H9 (cell line): Measurements from ENCODE around the gene TMEFF2. TPM values are rescaled to one million over a fixed set of nuclear protein-coding genes. Genes with fewer than 3 reads are reported as not detected.

ENCODE experiments used
- DNase-seq: peaks from one replicate; pipeline ENCODE4 v3.0.0-alpha.2; 2017
- H2AFZ ChIP-seq: one replicate; pipeline ENCODE4 v1.6.1; 2013; ENCODE audit warnings: mild to moderate bottlenecking, low read length, control low read depth, moderate library complexity
- H2AK5ac ChIP-seq: 2 replicates; pipeline ENCODE4 v1.6.1; 2013; ENCODE audit warnings: low read length, control low read depth, mixed read lengths; ENCODE audit not compliant: insufficient read length
- H2BK120ac ChIP-seq: one replicate; pipeline ENCODE4 v1.6.1; 2013; ENCODE audit warnings: low read depth, mild to moderate bottlenecking, low read length, control low read depth, inconsistent platforms; ENCODE audit not compliant: poor library complexity, severe bottlenecking
- H2BK12ac ChIP-seq: 2 replicates; pipeline ENCODE4 v1.6.1; 2013; ENCODE audit warnings: low read length, control low read depth, mixed read lengths, low read depth; ENCODE audit not compliant: insufficient read length
- H2BK15ac ChIP-seq: 2 replicates; pipeline ENCODE4 v1.6.1; 2013; ENCODE audit warnings: low read depth, low read length, control low read depth
- H2BK20ac ChIP-seq: one replicate; pipeline ENCODE4 v1.6.1; 2013; ENCODE audit warnings: low read depth, mild to moderate bottlenecking, low read length, control low read depth, inconsistent platforms; ENCODE audit not compliant: poor library complexity, severe bottlenecking
- H2BK5ac ChIP-seq: 2 replicates; pipeline ENCODE4 v1.6.1; 2013; ENCODE audit warnings: low read length, control low read depth, mixed read lengths; ENCODE audit not compliant: insufficient read length
- H3K14ac ChIP-seq: 2 replicates; pipeline ENCODE4 v1.6.1; 2013; ENCODE audit warnings: low read length, control low read depth; ENCODE audit not compliant: insufficient read depth
- H3K18ac ChIP-seq: 2 replicates; pipeline ENCODE4 v1.6.1; 2013; ENCODE audit warnings: low read depth, mild to moderate bottlenecking, mixed read lengths, low read length, control low read depth; ENCODE audit not compliant: insufficient read length
- H3K23ac ChIP-seq: 2 replicates; pipeline ENCODE4 v1.6.1; 2013; ENCODE audit warnings: low read length, control low read depth, mixed read lengths, low read depth; ENCODE audit not compliant: insufficient read length
- H3K23me2 ChIP-seq: 2 replicates; pipeline ENCODE4 v1.6.1; 2013; ENCODE audit warnings: low read depth, mild to moderate bottlenecking, mixed read lengths, low read length, control low read depth; ENCODE audit not compliant: insufficient read length, poor library complexity, severe bottlenecking
- H3K27ac ChIP-seq: 2 replicates; pipeline ENCODE4 v1.5.1; 2013; ENCODE audit warnings: low read length, control low read depth, mixed read lengths, low read depth; ENCODE audit not compliant: insufficient read length
- H3K27me3 ChIP-seq: 2 replicates; pipeline ENCODE4 v1.6.1; 2013; ENCODE audit warnings: low read length, control low read depth, inconsistent platforms; ENCODE audit not compliant: insufficient read depth
- H3K4ac ChIP-seq: 2 replicates; pipeline ENCODE4 v1.6.1; 2013; ENCODE audit warnings: low read depth, mild to moderate bottlenecking, control low read depth, inconsistent platforms, low read length, moderate library complexity
- H3K4me1 ChIP-seq: 2 replicates; pipeline ENCODE4 v1.6.1; 2013; ENCODE audit warnings: low read length, control low read depth, inconsistent platforms; ENCODE audit not compliant: insufficient read depth
- H3K4me2 ChIP-seq: 2 replicates; pipeline ENCODE4 v1.6.1; 2013; ENCODE audit warnings: low read length, control low read depth, mixed read lengths; ENCODE audit not compliant: insufficient read length, insufficient read depth
- H3K56ac ChIP-seq: 2 replicates; pipeline ENCODE4 v1.6.1; 2013; ENCODE audit warnings: low read depth, mild to moderate bottlenecking, mixed read lengths, low read length, control low read depth; ENCODE audit not compliant: insufficient read length
- H3K79me1 ChIP-seq: 2 replicates; pipeline ENCODE4 v1.6.1; 2013; ENCODE audit warnings: low read depth, mild to moderate bottlenecking, moderate library complexity, low read length, control low read depth, inconsistent platforms; ENCODE audit not compliant: insufficient read depth, poor library complexity, severe bottlenecking
- H3K79me2 ChIP-seq: 2 replicates; pipeline ENCODE4 v1.6.1; 2013; ENCODE audit warnings: low read length, control low read depth, inconsistent platforms; ENCODE audit not compliant: insufficient read depth
- H3K9ac ChIP-seq: 2 replicates; pipeline ENCODE4 v1.6.1; 2013; ENCODE audit warnings: low read length, control low read depth, mixed read lengths; ENCODE audit not compliant: insufficient read length; ENCODE audit errors: extremely low read depth
- H3K9me3 ChIP-seq: one replicate; pipeline ENCODE4 v1.6.1; 2013; ENCODE audit warnings: low read depth, low read length, inconsistent platforms; ENCODE audit not compliant: control insufficient read depth
- H3T11ph ChIP-seq: one replicate; pipeline ENCODE4 v1.6.1; 2013; ENCODE audit warnings: mild to moderate bottlenecking, low read length, control low read depth, inconsistent platforms
- H4K20me1 ChIP-seq: one replicate; pipeline ENCODE4 v1.6.1; 2013; ENCODE audit not compliant: control insufficient read depth, insufficient read length, insufficient read depth
- H4K5ac ChIP-seq: 2 replicates; pipeline ENCODE4 v1.6.1; 2013; ENCODE audit warnings: low read depth, mild to moderate bottlenecking, mixed read lengths, low read length, control low read depth; ENCODE audit not compliant: insufficient read length
- H4K8ac ChIP-seq: replicated peaks from 2 replicates; pipeline ENCODE4 v1.6.1; 2013; ENCODE audit warnings: low read length, control low read depth, mixed read lengths, low read depth; ENCODE audit not compliant: insufficient read length
- H4K91ac ChIP-seq: 2 replicates; pipeline ENCODE4 v1.6.1; 2013; ENCODE audit warnings: low read depth, mild to moderate bottlenecking, moderate library complexity, mixed read lengths, low read length, control low read depth; ENCODE audit not compliant: insufficient read length
- H3K27ac Mint-ChIP-seq, 3 experiments: 2 replicates in 2 of 3; 3 replicates in 1 of 3; pipeline ENCODE4 v1.8.0; 2020 to 2021; ENCODE audit warnings: mixed read lengths in 3 of 3, mild to moderate bottlenecking in 1 of 3, moderate library complexity in 1 of 3
- H3K27me3 Mint-ChIP-seq: 2 replicates; pipeline ENCODE4 v1.8.0; 2021; ENCODE audit warnings: low read depth, mild to moderate bottlenecking, moderate library complexity, mixed read lengths
- H3K36me3 Mint-ChIP-seq, 3 experiments: 2 replicates in 2 of 3; 3 replicates in 1 of 3; pipeline ENCODE4 v1.8.0; 2020 to 2021; ENCODE audit warnings: low read depth in 3 of 3, mixed read lengths in 3 of 3; ENCODE audit not compliant: insufficient read depth in 1 of 3
- H3K4me1 Mint-ChIP-seq, 2 experiments: 2 replicates each; pipeline ENCODE4 v1.8.0; 2020; ENCODE audit warnings: mixed read lengths in 2 of 2
- H3K4me3 Mint-ChIP-seq, 2 experiments: 2 replicates in 1 of 2; 3 replicates in 1 of 2; pipeline ENCODE4 v1.8.0; 2020 to 2021; ENCODE audit warnings: mild to moderate bottlenecking in 2 of 2, mixed read lengths in 2 of 2, moderate library complexity in 1 of 2
- H3K9me3 Mint-ChIP-seq, 2 experiments: 2 replicates in 1 of 2; 3 replicates in 1 of 2; pipeline ENCODE4 v1.8.0; 2020; ENCODE audit warnings: mild to moderate bottlenecking in 2 of 2, mixed read lengths in 2 of 2, moderate library complexity in 1 of 2
- CTCF ChIP-seq: fragments of 200-600 bp; sonication (generic); conservative IDR thresholded peaks from 3 replicates; pipeline ENCODE4 v1.8.0; 2021; ENCODE audit warnings: antibody characterized with exemption, mild to moderate bottlenecking
- WGBS: extraction: QIAGEN DNeasy Blood & Tissue Kit; methylation state at CpG from one replicate; pipeline ENCODE4 v1.1.7; 2013; ENCODE audit warnings: missing lambda C conversion rate, low lambda C conversion rate, mixed read lengths; ENCODE audit not compliant: insufficient read length; ENCODE audit errors: extremely low coverage; 5-methylcytosine and 5-hydroxymethylcytosine counted together
- total RNA-seq: library from RNA; stranded (reverse); gene quantifications from 2 replicates; pipeline ENCODE4 v1.2.1, GENCODE V29; 2021

The TMEFF2 gene
- total RNA-seq, 1 experiment from 2014 or later = 0.39 TPM

DNA sequence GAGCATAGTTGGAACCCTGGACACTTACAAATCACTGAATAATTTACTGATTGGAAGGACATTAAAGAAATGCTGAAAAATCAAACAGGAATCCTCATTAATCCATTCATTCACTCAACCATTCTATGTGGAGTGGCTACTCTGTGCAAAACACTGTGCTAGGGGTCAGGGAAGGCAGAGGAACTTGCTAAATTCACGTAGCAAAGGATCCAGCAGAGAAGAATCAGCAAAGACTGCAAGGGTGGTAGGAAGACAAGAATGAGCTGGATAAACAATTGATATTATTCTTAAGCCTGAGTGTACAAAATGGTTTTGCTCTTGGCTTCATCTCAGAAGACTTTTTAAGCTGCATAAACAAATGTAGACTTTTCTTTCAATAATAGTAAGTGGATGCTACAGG is 183.5 kb downstream of the TMEFF2 start:
- H2BK20ac ChIP-seq = peak overlapping the region; percentile 45
- no peak overlapping the region for H4K5ac ChIP-seq
- Mint-ChIP-seq H3K4me3 (no peak overlapping the region), H3K9me3 (no peaks in the 10 kb centered on the region), H3K27ac (peak overlapping the region in 2 of 3 experiments; percentile 2 to 20; a peak in 2 of 7 replicates), H3K27me3 (no peaks in the 10 kb centered on the region; the same call in 1 of the 2 replicates), H3K36me3 (no peaks in the 10 kb centered on the region), H3K4me1 (peaks cover 26 to 27% of the 10 kb centered on the region in 2 experiments)
- no peaks in the 10 kb centered on the region for H3K9me3 ChIP-seq
- H3K23ac ChIP-seq = no peak overlapping the region
- no peak for TF ChIP-seq CTCF
- no peaks in the 10 kb centered on the region for H4K20me1 ChIP-seq
- peak overlapping the region; percentile 76 for H3T11ph ChIP-seq
- H2BK12ac ChIP-seq = no peak overlapping the region
- no peak for DNase-seq
- no peak overlapping the region for H3K56ac ChIP-seq
- WGBS = no CpG with 5 or more reads among the region's 1 CpG
- H3K4ac ChIP-seq = no peak overlapping the region
- no peak overlapping the region for H3K27ac ChIP-seq
- H2BK5ac ChIP-seq = no peak overlapping the region
- no peaks in the 10 kb centered on the region for H3K27me3 ChIP-seq
- no peak overlapping the region for H3K4me2 ChIP-seq
- H3K14ac ChIP-seq = no peak overlapping the region
- no peak overlapping the region for H2BK15ac ChIP-seq
- H3K79me1 ChIP-seq = no peaks in the 10 kb centered on the region
- H2AFZ ChIP-seq = no peak overlapping the region
- no peak overlapping the region for H3K9ac ChIP-seq
- no peaks in the 10 kb centered on the region for H3K79me2 ChIP-seq
- no peaks in the 10 kb centered on the region for H3K23me2 ChIP-seq
- H4K8ac ChIP-seq = no peak overlapping the region
- no peak overlapping the region for H3K18ac ChIP-seq
- H2BK120ac ChIP-seq = no peak overlapping the region
- no peaks in the 10 kb centered on the region for H3K4me1 ChIP-seq
- H2AK5ac ChIP-seq = no peak overlapping the region
- no peak overlapping the region for H4K91ac ChIP-seq
